H9 (cell line): ENCODE results near the gene NFILZ. TPM values are rescaled to one million over a fixed set of nuclear protein-coding genes. Genes with fewer than 3 reads are reported as not detected.
A peak's percentile ranks its signal among the peaks of the same experiment; 100 is the strongest.

Experiments used
- DNase-seq: peaks from one replicate; pipeline ENCODE4 v3.0.0-alpha.2; 2017
- H2AFZ ChIP-seq: one replicate; pipeline ENCODE4 v1.6.1; 2013; ENCODE audit warnings: mild to moderate bottlenecking, low read length, control low read depth, moderate library complexity
- H2AK5ac ChIP-seq: 2 replicates; pipeline ENCODE4 v1.6.1; 2013; ENCODE audit warnings: low read length, control low read depth, mixed read lengths; ENCODE audit not compliant: insufficient read length
- H2BK120ac ChIP-seq: one replicate; pipeline ENCODE4 v1.6.1; 2013; ENCODE audit warnings: low read depth, mild to moderate bottlenecking, low read length, control low read depth, inconsistent platforms; ENCODE audit not compliant: poor library complexity, severe bottlenecking
- H2BK12ac ChIP-seq: 2 replicates; pipeline ENCODE4 v1.6.1; 2013; ENCODE audit warnings: low read length, control low read depth, mixed read lengths, low read depth; ENCODE audit not compliant: insufficient read length
- H2BK15ac ChIP-seq: 2 replicates; pipeline ENCODE4 v1.6.1; 2013; ENCODE audit warnings: low read depth, low read length, control low read depth
- H2BK20ac ChIP-seq: one replicate; pipeline ENCODE4 v1.6.1; 2013; ENCODE audit warnings: low read depth, mild to moderate bottlenecking, low read length, control low read depth, inconsistent platforms; ENCODE audit not compliant: poor library complexity, severe bottlenecking
- H2BK5ac ChIP-seq: 2 replicates; pipeline ENCODE4 v1.6.1; 2013; ENCODE audit warnings: low read length, control low read depth, mixed read lengths; ENCODE audit not compliant: insufficient read length
- H3K14ac ChIP-seq: 2 replicates; pipeline ENCODE4 v1.6.1; 2013; ENCODE audit warnings: low read length, control low read depth; ENCODE audit not compliant: insufficient read depth
- H3K18ac ChIP-seq: 2 replicates; pipeline ENCODE4 v1.6.1; 2013; ENCODE audit warnings: low read depth, mild to moderate bottlenecking, mixed read lengths, low read length, control low read depth; ENCODE audit not compliant: insufficient read length
- H3K23ac ChIP-seq: 2 replicates; pipeline ENCODE4 v1.6.1; 2013; ENCODE audit warnings: low read length, control low read depth, mixed read lengths, low read depth; ENCODE audit not compliant: insufficient read length
- H3K23me2 ChIP-seq: 2 replicates; pipeline ENCODE4 v1.6.1; 2013; ENCODE audit warnings: low read depth, mild to moderate bottlenecking, mixed read lengths, low read length, control low read depth; ENCODE audit not compliant: insufficient read length, poor library complexity, severe bottlenecking
- H3K27ac ChIP-seq: 2 replicates; pipeline ENCODE4 v1.5.1; 2013; ENCODE audit warnings: low read length, control low read depth, mixed read lengths, low read depth; ENCODE audit not compliant: insufficient read length
- H3K27me3 ChIP-seq: 2 replicates; pipeline ENCODE4 v1.6.1; 2013; ENCODE audit warnings: low read length, control low read depth, inconsistent platforms; ENCODE audit not compliant: insufficient read depth
- H3K4ac ChIP-seq: 2 replicates; pipeline ENCODE4 v1.6.1; 2013; ENCODE audit warnings: low read depth, mild to moderate bottlenecking, control low read depth, inconsistent platforms, low read length, moderate library complexity
- H3K4me1 ChIP-seq: 2 replicates; pipeline ENCODE4 v1.6.1; 2013; ENCODE audit warnings: low read length, control low read depth, inconsistent platforms; ENCODE audit not compliant: insufficient read depth
- H3K4me2 ChIP-seq: 2 replicates; pipeline ENCODE4 v1.6.1; 2013; ENCODE audit warnings: low read length, control low read depth, mixed read lengths; ENCODE audit not compliant: insufficient read length, insufficient read depth
- H3K56ac ChIP-seq: 2 replicates; pipeline ENCODE4 v1.6.1; 2013; ENCODE audit warnings: low read depth, mild to moderate bottlenecking, mixed read lengths, low read length, control low read depth; ENCODE audit not compliant: insufficient read length
- H3K79me1 ChIP-seq: 2 replicates; pipeline ENCODE4 v1.6.1; 2013; ENCODE audit warnings: low read depth, mild to moderate bottlenecking, moderate library complexity, low read length, control low read depth, inconsistent platforms; ENCODE audit not compliant: insufficient read depth, poor library complexity, severe bottlenecking
- H3K79me2 ChIP-seq: 2 replicates; pipeline ENCODE4 v1.6.1; 2013; ENCODE audit warnings: low read length, control low read depth, inconsistent platforms; ENCODE audit not compliant: insufficient read depth
- H3K9ac ChIP-seq: 2 replicates; pipeline ENCODE4 v1.6.1; 2013; ENCODE audit warnings: low read length, control low read depth, mixed read lengths; ENCODE audit not compliant: insufficient read length; ENCODE audit errors: extremely low read depth
- H3K9me3 ChIP-seq: one replicate; pipeline ENCODE4 v1.6.1; 2013; ENCODE audit warnings: low read depth, low read length, inconsistent platforms; ENCODE audit not compliant: control insufficient read depth
- H3T11ph ChIP-seq: one replicate; pipeline ENCODE4 v1.6.1; 2013; ENCODE audit warnings: mild to moderate bottlenecking, low read length, control low read depth, inconsistent platforms
- H4K20me1 ChIP-seq: one replicate; pipeline ENCODE4 v1.6.1; 2013; ENCODE audit not compliant: control insufficient read depth, insufficient read length, insufficient read depth
- H4K5ac ChIP-seq: 2 replicates; pipeline ENCODE4 v1.6.1; 2013; ENCODE audit warnings: low read depth, mild to moderate bottlenecking, mixed read lengths, low read length, control low read depth; ENCODE audit not compliant: insufficient read length
- H4K8ac ChIP-seq: replicated peaks from 2 replicates; pipeline ENCODE4 v1.6.1; 2013; ENCODE audit warnings: low read length, control low read depth, mixed read lengths, low read depth; ENCODE audit not compliant: insufficient read length
- H4K91ac ChIP-seq: 2 replicates; pipeline ENCODE4 v1.6.1; 2013; ENCODE audit warnings: low read depth, mild to moderate bottlenecking, moderate library complexity, mixed read lengths, low read length, control low read depth; ENCODE audit not compliant: insufficient read length
- H3K27ac Mint-ChIP-seq, 3 experiments: 2 replicates in 2 of 3; 3 replicates in 1 of 3; pipeline ENCODE4 v1.8.0; 2020 to 2021; ENCODE audit warnings: mixed read lengths in 3 of 3, mild to moderate bottlenecking in 1 of 3, moderate library complexity in 1 of 3
- H3K27me3 Mint-ChIP-seq: 2 replicates; pipeline ENCODE4 v1.8.0; 2021; ENCODE audit warnings: low read depth, mild to moderate bottlenecking, moderate library complexity, mixed read lengths
- H3K36me3 Mint-ChIP-seq, 3 experiments: 2 replicates in 2 of 3; 3 replicates in 1 of 3; pipeline ENCODE4 v1.8.0; 2020 to 2021; ENCODE audit warnings: low read depth in 3 of 3, mixed read lengths in 3 of 3; ENCODE audit not compliant: insufficient read depth in 1 of 3
- H3K4me1 Mint-ChIP-seq, 2 experiments: 2 replicates each; pipeline ENCODE4 v1.8.0; 2020; ENCODE audit warnings: mixed read lengths in 2 of 2
- H3K4me3 Mint-ChIP-seq, 2 experiments: 2 replicates in 1 of 2; 3 replicates in 1 of 2; pipeline ENCODE4 v1.8.0; 2020 to 2021; ENCODE audit warnings: mild to moderate bottlenecking in 2 of 2, mixed read lengths in 2 of 2, moderate library complexity in 1 of 2
- H3K9me3 Mint-ChIP-seq, 2 experiments: 2 replicates in 1 of 2; 3 replicates in 1 of 2; pipeline ENCODE4 v1.8.0; 2020; ENCODE audit warnings: mild to moderate bottlenecking in 2 of 2, mixed read lengths in 2 of 2, moderate library complexity in 1 of 2
- CTCF ChIP-seq: fragments of 200-600 bp; sonication (generic); conservative IDR thresholded peaks from 3 replicates; pipeline ENCODE4 v1.8.0; 2021; ENCODE audit warnings: antibody characterized with exemption, mild to moderate bottlenecking
- WGBS: extraction: QIAGEN DNeasy Blood & Tissue Kit; methylation state at CpG from one replicate; pipeline ENCODE4 v1.1.7; 2013; ENCODE audit warnings: missing lambda C conversion rate, low lambda C conversion rate, mixed read lengths; ENCODE audit not compliant: insufficient read length; ENCODE audit errors: extremely low coverage; 5-methylcytosine and 5-hydroxymethylcytosine counted together
- total RNA-seq: library from RNA; stranded (reverse); gene quantifications from 2 replicates; pipeline ENCODE4 v1.2.1, GENCODE V29; 2021

NFILZ gene
- total RNA-seq, 1 experiment from 2014 or later: not detected

- Histone ChIP-seq H3K79me1 (no peaks in the 10 kb centered on the region), H3K4ac (no peak overlapping the region), H3K27me3 (no peaks in the 10 kb centered on the region), H3K18ac (no peak overlapping the region), H2BK5ac (no peak overlapping the region), H3K23ac (no peak overlapping the region), H3K4me1 (peaks cover 6% of the 10 kb centered on the region), H2AFZ (no peak overlapping the region), H4K8ac (no peak overlapping the region), H3K56ac (no peak overlapping the region), H2BK12ac (no peak overlapping the region), H2AK5ac (no peak overlapping the region), H3K14ac (no peak overlapping the region), H3T11ph (no peak overlapping the region), H3K27ac (no peak overlapping the region), H3K9ac (no peak overlapping the region), H3K9me3 (no peaks in the 10 kb centered on the region), H3K79me2 (no peaks in the 10 kb centered on the region), H2BK15ac (no peak overlapping the region), H4K91ac (no peak overlapping the region), H3K23me2 (peaks cover 8% of the 10 kb centered on the region), H2BK120ac (no peak overlapping the region), H3K4me2 (no peak overlapping the region), H2BK20ac (no peak overlapping the region), H4K5ac (no peak overlapping the region), H4K20me1 (no peaks in the 10 kb centered on the region)
- Mint-ChIP-seq H3K4me1 (peaks cover 31 to 44% of the 10 kb centered on the region in 2 experiments), H3K9me3 (no peaks in the 10 kb centered on the region; a peak in 1 of 5 replicates), H3K27me3 (no peaks in the 10 kb centered on the region; the same call in none of the 2 replicates), H3K4me3 (peak overlapping the region; percentile 40 to 74), H3K36me3 (peaks cover 1 to 8% (median 7%) of the 10 kb centered on the region in 3 experiments; a peak in 6 of 7 replicates), H3K27ac (peak overlapping the region; percentile 64 to 82 (median 70); a peak in 4 of 7 replicates)
- TF ChIP-seq CTCF: no peak
- DNase-seq: peak; percentile 54
- WGBS: no CpG with 5 or more reads among the region's 12 CpGs
These were observed 18.3 kb upstream of the NFILZ start for GRCh38 chr19:8611877-8612806.
